Breast epithelium (tissue), 4 donors: ENCODE data around the gene KCNK10. TPM values are rescaled to one million over a fixed set of nuclear protein-coding genes. Genes with fewer than 3 reads are reported as not detected.

Experiments
- DNase-seq, 2 donors: peaks; one replicate each; pipeline ENCODE4 v3.0.0-alpha.2; 2019; ENCODE audit warnings: low spot score in 2 of 2
- H3K27ac ChIP-seq, 2 donors: fragments of 200-600 bp; sonication (generic) in 1 of 2; one replicate each; pipeline ENCODE4 v1.5.1; 2016 to 2019; ENCODE audit warnings: mild to moderate bottlenecking in 1 of 2
- H3K27me3 ChIP-seq, 2 donors: fragments of 200-600 bp; sonication (generic) in 1 of 2; one replicate each; pipeline versions ENCODE4 v1.5.1 to v1.6.0; 2017 to 2019; ENCODE audit warnings: control low read depth in 1 of 2, mild to moderate bottlenecking in 1 of 2
- H3K36me3 ChIP-seq: fragments of 200-600 bp; one replicate; pipeline ENCODE4 v1.5.1; 2019
- H3K4me1 ChIP-seq, 2 donors: fragments of 200-600 bp; sonication (generic); one replicate each; pipeline ENCODE4 v1.5.1; 2016 to 2019; ENCODE audit warnings: control low read depth in 1 of 2
- H3K4me3 ChIP-seq, 3 donors: fragments of 200-600 bp; sonication (generic); 1 replicate in 2 of 3; 2 replicates in 1 of 3; pipeline ENCODE4 v1.5.1; 2016 to 2019; ENCODE audit warnings: mild to moderate bottlenecking in 3 of 3, moderate library complexity in 2 of 3
- H3K9me3 ChIP-seq, 2 donors: fragments of 200-600 bp; sonication (generic) in 1 of 2; one replicate each; pipeline ENCODE4 v1.5.1; 2016 to 2019; ENCODE audit warnings: control low read depth in 1 of 2
- POLR2A ChIP-seq: fragments of 450-650 bp; IDR thresholded peaks from one replicate; pipeline ENCODE4 v1.6.1; 2016; ENCODE audit warnings: antibody characterized with exemption, mild to moderate bottlenecking, moderate library complexity
- POLR2AphosphoS5 ChIP-seq, 3 donors: sonication (generic); formaldehyde crosslinking; IDR thresholded peaks; one replicate each; pipeline ENCODE4 v1.6.1; 2017; ENCODE audit warnings: antibody characterized with exemption in 3 of 3
- intact Hi-C: fragments of 100-400 bp; cut with DNase I; formaldehyde crosslinking; loops from one replicate; pipeline ENCODE4 v1.15.1; 2023; ENCODE audit warnings: low total_unique reads
- total RNA-seq, 3 donors: library from RNA; depleted of rRNA; stranded (reverse); fragments of >200 nt; gene quantifications; one replicate each; pipeline ENCODE4 v1.1.0, GENCODE V29; 2016
- TF ChIP-seq, protein P1 (sequence below), 3 donors: fragments of 450-650 bp; IDR thresholded peaks; one replicate each; pipeline ENCODE4 v1.5.1; 2016 to 2017; ENCODE audit warnings: antibody characterized with exemption in 3 of 3, mild to moderate bottlenecking in 3 of 3, moderate library complexity in 3 of 3

The KCNK10 gene
- total RNA-seq, 3 donors from 2014 or later = 0.33 TPM; not detected in 2

DNA sequence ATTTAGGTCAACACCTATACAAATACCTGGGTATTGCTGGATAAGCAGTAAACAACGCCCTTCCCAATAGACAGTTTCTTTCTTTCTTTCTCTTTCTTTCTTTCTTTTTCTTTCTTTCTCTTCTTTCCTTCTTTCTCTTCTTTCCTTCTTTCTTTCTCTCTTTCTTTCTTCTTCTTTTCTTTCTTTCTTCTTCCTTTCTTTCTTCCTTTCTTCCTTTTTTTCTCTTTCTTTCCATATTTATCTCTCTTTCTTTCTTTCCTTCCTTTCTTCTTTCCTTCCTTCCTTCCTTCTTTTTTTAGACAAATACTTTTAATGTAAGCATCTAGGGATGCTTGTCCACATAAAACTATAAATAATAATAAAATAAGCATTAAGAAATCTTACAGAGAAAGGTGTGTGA is 123.2 kb downstream of the KCNK10 start:
- intact Hi-C loops = no loop called here
- Histone ChIP-seq H3K4me1 (no peaks in the 10 kb centered on the region), H3K4me3 (no peak overlapping the region), H3K27me3 (peaks cover 0 to 9% of the 10 kb centered on the region in 2 donors), H3K36me3 (no peaks in the 10 kb centered on the region), H3K9me3 (no peaks in the 10 kb centered on the region), H3K27ac (no peak overlapping the region)
- TF ChIP-seq POLR2A = no peak
- TF ChIP-seq POLR2AphosphoS5 (IDR thresholded peaks at IDR 0.05) = no peak
- TF ChIP-seq, protein P1, sequence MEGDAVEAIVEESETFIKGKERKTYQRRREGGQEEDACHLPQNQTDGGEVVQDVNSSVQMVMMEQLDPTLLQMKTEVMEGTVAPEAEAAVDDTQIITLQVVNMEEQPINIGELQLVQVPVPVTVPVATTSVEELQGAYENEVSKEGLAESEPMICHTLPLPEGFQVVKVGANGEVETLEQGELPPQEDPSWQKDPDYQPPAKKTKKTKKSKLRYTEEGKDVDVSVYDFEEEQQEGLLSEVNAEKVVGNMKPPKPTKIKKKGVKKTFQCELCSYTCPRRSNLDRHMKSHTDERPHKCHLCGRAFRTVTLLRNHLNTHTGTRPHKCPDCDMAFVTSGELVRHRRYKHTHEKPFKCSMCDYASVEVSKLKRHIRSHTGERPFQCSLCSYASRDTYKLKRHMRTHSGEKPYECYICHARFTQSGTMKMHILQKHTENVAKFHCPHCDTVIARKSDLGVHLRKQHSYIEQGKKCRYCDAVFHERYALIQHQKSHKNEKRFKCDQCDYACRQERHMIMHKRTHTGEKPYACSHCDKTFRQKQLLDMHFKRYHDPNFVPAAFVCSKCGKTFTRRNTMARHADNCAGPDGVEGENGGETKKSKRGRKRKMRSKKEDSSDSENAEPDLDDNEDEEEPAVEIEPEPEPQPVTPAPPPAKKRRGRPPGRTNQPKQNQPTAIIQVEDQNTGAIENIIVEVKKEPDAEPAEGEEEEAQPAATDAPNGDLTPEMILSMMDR (IDR thresholded peaks at IDR 0.05) = no peak
- DNase-seq = no peak

DNA sequence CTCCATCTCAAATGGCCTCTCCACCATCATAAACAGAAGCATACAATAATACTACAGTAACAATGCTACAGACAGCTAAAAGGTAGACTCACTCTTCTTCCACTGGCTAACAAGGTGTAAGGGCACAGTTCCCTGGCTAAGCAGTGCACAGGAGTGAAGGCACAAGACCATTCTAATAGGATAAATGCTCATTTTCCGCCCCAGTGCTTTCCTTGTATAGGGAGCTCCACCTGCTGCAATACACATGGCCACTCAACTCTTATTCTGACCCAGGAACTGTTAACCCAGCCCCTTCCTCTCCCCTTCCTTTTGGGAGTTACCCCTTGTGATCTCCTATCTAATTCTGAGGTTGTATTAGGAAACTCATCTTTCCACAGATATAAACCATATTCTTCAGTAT is 124.6 kb downstream of the KCNK10 start:
- no peak for DNase-seq
- no peaks in the 10 kb centered on the region for H3K4me1 ChIP-seq
- no peaks in the 10 kb centered on the region for H3K9me3 ChIP-seq
- no peak for TF ChIP-seq POLR2A
- TF ChIP-seq, protein P1 (IDR thresholded peaks at IDR 0.05) = no peak
- TF ChIP-seq POLR2AphosphoS5 (IDR thresholded peaks at IDR 0.05) = no peak
- no peak overlapping the region for H3K27ac ChIP-seq
- no peak overlapping the region for H3K4me3 ChIP-seq
- H3K36me3 ChIP-seq = no peaks in the 10 kb centered on the region
- peaks cover 0 to 9% of the 10 kb centered on the region in 2 donors for H3K27me3 ChIP-seq
- intact Hi-C loops = no loop called here

DNA sequence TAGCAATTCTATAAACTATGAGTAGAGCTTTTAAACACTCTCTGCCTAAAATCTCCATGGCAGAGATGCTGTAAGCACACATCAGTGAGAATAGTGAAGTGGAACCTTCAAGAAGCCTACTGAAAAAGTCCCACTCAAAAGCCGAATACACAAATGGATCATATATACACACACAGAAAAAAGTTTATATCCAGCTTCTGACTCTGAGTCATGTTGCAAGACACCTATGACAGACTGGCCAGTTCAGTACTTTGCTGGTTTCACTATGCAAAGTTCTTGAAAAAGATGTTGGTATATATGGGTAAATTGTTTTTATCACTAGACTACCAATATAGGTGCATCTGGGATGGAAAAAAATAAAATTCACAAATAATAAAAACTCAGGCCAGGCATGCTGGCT is 126.1 kb downstream of the KCNK10 start:
- Histone ChIP-seq H3K27ac (no peak overlapping the region), H3K9me3 (no peaks in the 10 kb centered on the region), H3K36me3 (no peaks in the 10 kb centered on the region), H3K4me1 (no peaks in the 10 kb centered on the region), H3K27me3 (peaks cover 0 to 9% of the 10 kb centered on the region in 2 donors), H3K4me3 (no peak overlapping the region)
- DNase-seq = no peak
- TF ChIP-seq, protein P1 (IDR thresholded peaks at IDR 0.05) = no peak
- TF ChIP-seq POLR2A = no peak
- no peak for TF ChIP-seq POLR2AphosphoS5 (IDR thresholded peaks at IDR 0.05)
- intact Hi-C loops = no loop called here

DNA sequence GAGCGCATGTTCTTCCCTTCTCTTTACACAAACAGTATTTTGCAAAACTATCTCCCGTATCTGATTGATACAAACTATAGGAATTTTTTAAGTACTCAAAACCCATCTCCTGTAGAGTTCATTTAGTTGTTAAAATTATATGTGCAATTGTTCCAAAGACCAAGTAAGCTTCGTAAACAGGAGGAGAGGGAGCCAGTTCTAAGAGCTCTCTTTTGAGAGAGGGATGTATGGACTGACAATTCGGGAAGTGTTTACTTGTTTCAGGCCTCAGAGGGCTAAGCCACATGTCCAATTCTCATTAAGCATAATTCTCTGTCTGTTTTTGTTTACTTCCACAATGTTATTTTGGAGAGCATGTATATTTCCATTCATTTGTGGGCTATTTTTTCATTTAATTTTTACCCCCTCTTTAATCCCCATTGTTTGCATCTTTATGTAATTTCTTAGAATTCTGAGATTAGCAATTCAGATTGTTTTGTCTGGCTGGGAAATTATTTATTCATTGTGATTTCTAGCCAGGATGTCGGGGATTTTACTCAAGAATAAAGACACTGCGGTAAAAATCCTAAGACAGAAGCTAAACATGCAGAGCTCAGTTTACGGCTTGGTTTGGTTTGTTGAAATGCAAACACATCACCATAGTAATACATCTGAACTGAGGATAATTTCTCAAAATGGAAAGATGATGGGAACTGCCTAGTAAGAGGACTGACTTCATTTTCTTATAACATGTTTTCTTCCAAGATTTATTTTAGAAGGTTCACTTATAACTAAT is 126.8 kb downstream of the KCNK10 start:
- Histone ChIP-seq H3K36me3 (no peaks in the 10 kb centered on the region), H3K27ac (no peak overlapping the region), H3K4me3 (no peak overlapping the region), H3K4me1 (no peaks in the 10 kb centered on the region), H3K27me3 (peaks cover 0 to 9% of the 10 kb centered on the region in 2 donors), H3K9me3 (no peaks in the 10 kb centered on the region)
- intact Hi-C loops = no loop called here
- TF ChIP-seq, protein P1 (IDR thresholded peaks at IDR 0.05) = no peak
- TF ChIP-seq POLR2AphosphoS5 (IDR thresholded peaks at IDR 0.05) (no peak), POLR2A (no peak)
- DNase-seq = no peak

DNA sequence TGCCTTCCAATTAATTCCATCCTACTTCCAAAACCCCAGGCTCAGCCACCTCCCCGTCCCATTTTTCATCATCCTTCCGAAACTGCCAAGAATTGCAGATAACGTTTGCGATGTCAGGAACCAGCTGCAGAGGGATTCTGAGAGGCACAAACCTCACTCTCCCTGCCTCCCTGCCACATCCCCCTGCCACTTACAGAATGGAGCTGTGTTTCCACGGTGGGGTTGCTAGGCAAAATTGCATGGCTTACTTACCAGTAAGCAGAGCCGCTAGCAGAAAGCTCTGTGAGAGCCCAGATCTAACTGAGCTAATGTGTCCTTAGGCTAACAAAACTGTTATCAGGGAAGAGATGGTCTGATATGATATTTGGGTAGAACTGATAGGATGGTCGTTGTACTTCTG is 127.4 kb downstream of the KCNK10 start:
- no peak overlapping the region for H3K4me3 ChIP-seq
- DNase-seq = no peak
- intact Hi-C loops = no loop called here
- H3K27ac ChIP-seq = no peak overlapping the region
- no peaks in the 10 kb centered on the region for H3K36me3 ChIP-seq
- no peaks in the 10 kb centered on the region for H3K9me3 ChIP-seq
- H3K27me3 ChIP-seq = peaks cover 0 to 9% of the 10 kb centered on the region in 2 donors
- TF ChIP-seq POLR2A (no peak), POLR2AphosphoS5 (IDR thresholded peaks at IDR 0.05) (no peak)
- TF ChIP-seq, protein P1 (IDR thresholded peaks at IDR 0.05) = no peak
- H3K4me1 ChIP-seq = no peaks in the 10 kb centered on the region
